Trophoblast cell (in vitro differentiated cells and primary cell): ENCODE data around the gene FADS6.

Experiments used
- DNase-seq, 2 donors: peaks; one replicate each; pipeline ENCODE4 v3.0.0-alpha.2; 2016
- H2AFZ ChIP-seq: 2 replicates; pipeline ENCODE4 v1.6.1; 2013; ENCODE audit warnings: low read length, moderate library complexity, mild to moderate bottlenecking; ENCODE audit not compliant: insufficient read depth, poor library complexity
- H2AK5ac ChIP-seq: 2 replicates; pipeline ENCODE4 v1.6.1; 2013; ENCODE audit warnings: mild to moderate bottlenecking, low read length
- H2BK120ac ChIP-seq: 2 replicates; pipeline ENCODE4 v1.6.1; 2013; ENCODE audit warnings: low read length, mild to moderate bottlenecking, moderate library complexity; ENCODE audit not compliant: insufficient read depth, poor library complexity
- H2BK12ac ChIP-seq: 2 replicates; pipeline ENCODE4 v1.6.1; 2013; ENCODE audit warnings: mild to moderate bottlenecking, low read length, moderate library complexity
- H2BK5ac ChIP-seq: 2 replicates; pipeline ENCODE4 v1.6.1; 2013; ENCODE audit warnings: low read length, low read depth, moderate library complexity, mild to moderate bottlenecking; ENCODE audit not compliant: poor library complexity
- H3K14ac ChIP-seq: 2 replicates; pipeline ENCODE4 v1.6.1; 2013; ENCODE audit warnings: mild to moderate bottlenecking, low read length
- H3K18ac ChIP-seq: 2 replicates; pipeline ENCODE4 v1.6.1; 2013; ENCODE audit warnings: mild to moderate bottlenecking, low read length
- H3K23ac ChIP-seq: 2 replicates; pipeline ENCODE4 v1.6.1; 2013; ENCODE audit warnings: low read length
- H3K27ac ChIP-seq: 2 replicates; pipeline ENCODE4 v1.5.1; 2013; ENCODE audit warnings: low read depth, mild to moderate bottlenecking, inconsistent platforms, low read length, moderate library complexity
- H3K27me3 ChIP-seq: 2 replicates; pipeline ENCODE4 v1.6.1; 2013; ENCODE audit warnings: inconsistent platforms, mild to moderate bottlenecking, low read length, moderate library complexity; ENCODE audit not compliant: insufficient read depth
- H3K36me3 ChIP-seq, 2 experiments: 1 replicate in 1 of 2; 2 replicates in 1 of 2; pipeline ENCODE4 v1.6.1; 2013; ENCODE audit warnings: low read length in 2 of 2, mild to moderate bottlenecking in 2 of 2, moderate library complexity in 1 of 2; ENCODE audit not compliant: insufficient read depth in 2 of 2, control insufficient read depth in 1 of 2
- H3K4ac ChIP-seq: 2 replicates; pipeline ENCODE4 v1.6.1; 2013; ENCODE audit warnings: low read depth, mild to moderate bottlenecking, low read length, moderate library complexity
- H3K4me1 ChIP-seq, 2 experiments: 1 replicate in 1 of 2; 2 replicates in 1 of 2; pipeline ENCODE4 v1.6.1; 2013; ENCODE audit warnings: low read length in 2 of 2, mild to moderate bottlenecking in 2 of 2, moderate library complexity in 1 of 2; ENCODE audit not compliant: insufficient read depth in 2 of 2, control insufficient read depth in 1 of 2
- H3K4me2 ChIP-seq: 2 replicates; pipeline ENCODE4 v1.6.1; 2013; ENCODE audit warnings: inconsistent platforms, mild to moderate bottlenecking, low read length, moderate library complexity
- H3K4me3 ChIP-seq: 2 replicates; pipeline ENCODE4 v1.5.1; 2013; ENCODE audit warnings: mild to moderate bottlenecking, low read depth, low read length, inconsistent platforms
- H3K79me1 ChIP-seq: one replicate; pipeline ENCODE4 v1.6.1; 2013; ENCODE audit warnings: low read length
- H3K79me2 ChIP-seq: 2 replicates; pipeline ENCODE4 v1.6.1; 2013; ENCODE audit warnings: low read length, mild to moderate bottlenecking; ENCODE audit not compliant: control insufficient read depth, insufficient read depth, poor library complexity
- H3K9ac ChIP-seq: 2 replicates; pipeline ENCODE4 v1.6.1; 2013; ENCODE audit warnings: mild to moderate bottlenecking, low read length
- H3K9me3 ChIP-seq: 2 replicates; pipeline ENCODE4 v1.6.1; 2013; ENCODE audit warnings: low read depth, mild to moderate bottlenecking, control low read depth, inconsistent platforms, low read length; ENCODE audit not compliant: insufficient read depth
- H4K12ac ChIP-seq: 2 replicates; pipeline ENCODE4 v1.6.1; 2013; ENCODE audit warnings: low read depth, mild to moderate bottlenecking, low read length, moderate library complexity
- H4K8ac ChIP-seq: 2 replicates; pipeline ENCODE4 v1.6.1; 2013; ENCODE audit warnings: low read depth, mild to moderate bottlenecking, low read length, moderate library complexity
- H4K91ac ChIP-seq: one replicate; pipeline ENCODE4 v1.6.1; 2013; ENCODE audit warnings: low read depth, mild to moderate bottlenecking, low read length, moderate library complexity
- WGBS: extraction: QIAGEN DNeasy Blood & Tissue Kit; methylation state at CpG from one replicate; pipeline ENCODE4 v1.1.7; 2013; ENCODE audit warnings: missing lambda C conversion rate; ENCODE audit not compliant: insufficient read length, insufficient coverage; ENCODE audit errors: extremely low coverage; 5-methylcytosine and 5-hydroxymethylcytosine counted together

Gene FADS6

GRCh38 chr17:74900208-74900607, 6.8 kb upstream of the FADS6 start:
- H3K18ac ChIP-seq: no peak overlapping the region

GRCh38 chr17:74898376-74898946, 5.0 kb upstream of the FADS6 start:
- no peak for DNase-seq
- H3K14ac ChIP-seq: no peak overlapping the region
- no peak overlapping the region for H4K91ac ChIP-seq
- peaks cover 0 to 4% of the 10 kb centered on the region in 2 experiments for H3K4me1 ChIP-seq
- H2BK12ac ChIP-seq: no peak overlapping the region
- H2BK5ac ChIP-seq: no peak overlapping the region
- no peak overlapping the region for H2AK5ac ChIP-seq
- no peak overlapping the region for H4K8ac ChIP-seq
- H3K4me3 ChIP-seq: no peak overlapping the region
- no CpG with 5 or more reads among the region's 11 CpGs for WGBS
- no peaks in the 10 kb centered on the region for H3K79me1 ChIP-seq
- no peaks in the 10 kb centered on the region for H3K36me3 ChIP-seq
- H3K9ac ChIP-seq: no peak overlapping the region
- H4K12ac ChIP-seq: no peak overlapping the region
- no peak overlapping the region for H3K23ac ChIP-seq
- peaks cover 11% of the 10 kb centered on the region for H3K27me3 ChIP-seq
- no peaks in the 10 kb centered on the region for H3K79me2 ChIP-seq
- H2BK120ac ChIP-seq: no peak overlapping the region
- peaks cover 1% of the 10 kb centered on the region for H3K9me3 ChIP-seq
- no peak overlapping the region for H3K4ac ChIP-seq
- H2AFZ ChIP-seq: no peak overlapping the region
- H3K4me2 ChIP-seq: no peak overlapping the region
- H3K27ac ChIP-seq: no peak overlapping the region
- no peak overlapping the region for H3K18ac ChIP-seq

More at GRCh38 chr17:74900208-74900607, 6.8 kb upstream of the FADS6 start:
- Histone ChIP-seq H3K4ac (no peak overlapping the region), H3K9ac (no peak overlapping the region), H4K12ac (no peak overlapping the region), H3K23ac (no peak overlapping the region), H3K36me3 (no peaks in the 10 kb centered on the region), H3K4me2 (no peak overlapping the region), H3K79me1 (no peaks in the 10 kb centered on the region), H3K9me3 (peaks cover 7% of the 10 kb centered on the region), H2AFZ (no peak overlapping the region), H3K79me2 (no peaks in the 10 kb centered on the region), H3K4me3 (no peak overlapping the region), H3K27me3 (no peaks in the 10 kb centered on the region), H2BK120ac (no peak overlapping the region), H2BK5ac (no peak overlapping the region), H4K91ac (no peak overlapping the region), H3K27ac (no peak overlapping the region), H3K4me1 (no peaks in the 10 kb centered on the region), H4K8ac (no peak overlapping the region), H2BK12ac (no peak overlapping the region), H3K14ac (no peak overlapping the region), H2AK5ac (no peak overlapping the region)
- DNase-seq: no peak
- WGBS: no CpG with 5 or more reads among the region's 8 CpGs

- no CpG with 5 or more reads among the region's 22 CpGs for WGBS
- no peak for DNase-seq
These were observed 671 bp upstream of the FADS6 start for GRCh38 chr17:74893936-74894671.

GRCh38 chr17:74892013-74892841, 1.2 kb downstream of the FADS6 start:
- Histone ChIP-seq H3K9me3 (peaks cover 6% of the 10 kb centered on the region), H3K23ac (no peak overlapping the region), H4K91ac (no peak overlapping the region), H2AK5ac (no peak overlapping the region), H2BK5ac (no peak overlapping the region), H3K27ac (no peak overlapping the region), H3K14ac (no peak overlapping the region), H3K4me1 (peaks cover 2 to 9% of the 10 kb centered on the region in 2 experiments), H2BK120ac (no peak overlapping the region), H3K79me2 (no peaks in the 10 kb centered on the region), H3K79me1 (no peaks in the 10 kb centered on the region), H4K8ac (no peak overlapping the region), H2BK12ac (no peak overlapping the region), H3K18ac (no peak overlapping the region), H3K4me3 (no peak overlapping the region), H3K9ac (no peak overlapping the region), H3K36me3 (no peaks in the 10 kb centered on the region), H3K4me2 (no peak overlapping the region), H4K12ac (no peak overlapping the region), H3K4ac (no peak overlapping the region), H3K27me3 (peaks cover 25% of the 10 kb centered on the region), H2AFZ (no peak overlapping the region)
- DNase-seq: peak; percentile 59 to 82
- WGBS: no CpG with 5 or more reads among the region's 20 CpGs

More at GRCh38 chr17:74893936-74894671, 671 bp upstream of the FADS6 start:
- Histone ChIP-seq H3K79me2 (no peaks in the 10 kb centered on the region), H2BK12ac (no peak overlapping the region), H4K8ac (no peak overlapping the region), H2AFZ (no peak overlapping the region), H4K12ac (no peak overlapping the region), H2BK5ac (no peak overlapping the region), H3K18ac (no peak overlapping the region), H3K9me3 (peaks cover 6% of the 10 kb centered on the region), H2AK5ac (no peak overlapping the region), H3K4me1 (peaks cover 2 to 9% of the 10 kb centered on the region in 2 experiments), H4K91ac (no peak overlapping the region), H3K4me2 (no peak overlapping the region), H3K36me3 (no peaks in the 10 kb centered on the region), H2BK120ac (no peak overlapping the region), H3K23ac (no peak overlapping the region), H3K4ac (no peak overlapping the region), H3K27ac (no peak overlapping the region), H3K9ac (no peak overlapping the region), H3K4me3 (no peak overlapping the region), H3K14ac (no peak overlapping the region), H3K79me1 (no peaks in the 10 kb centered on the region), H3K27me3 (peaks cover 25% of the 10 kb centered on the region)
